Fibroblast of pulmonary artery (primary cell): Measurements from ENCODE around the gene POLE3.
"Not testable (repeated sequence)": the region's sequence is repeated elsewhere in the genome, so short reads cannot be mapped to it uniquely, and the experiment has no call there.

Experiments used
- DNase-seq: peaks from one replicate; pipeline ENCODE4 v3.0.0-alpha.2; 2010; ENCODE audit warnings: low read depth
- H3K4me3 ChIP-seq: replicated peaks from 2 replicates; pipeline ENCODE4 v1.5.1; 2011; ENCODE audit warnings: low read depth, mild to moderate bottlenecking, control low read depth, low read length, moderate library complexity
- TF ChIP-seq, protein P1 (sequence below): IDR thresholded peaks from 2 replicates; pipeline ENCODE4 v1.5.1; 2011; ENCODE audit warnings: mild to moderate bottlenecking, control low read depth, low read length, inconsistent platforms; ENCODE audit errors: missing control alignments

POLE3 gene

DNA sequence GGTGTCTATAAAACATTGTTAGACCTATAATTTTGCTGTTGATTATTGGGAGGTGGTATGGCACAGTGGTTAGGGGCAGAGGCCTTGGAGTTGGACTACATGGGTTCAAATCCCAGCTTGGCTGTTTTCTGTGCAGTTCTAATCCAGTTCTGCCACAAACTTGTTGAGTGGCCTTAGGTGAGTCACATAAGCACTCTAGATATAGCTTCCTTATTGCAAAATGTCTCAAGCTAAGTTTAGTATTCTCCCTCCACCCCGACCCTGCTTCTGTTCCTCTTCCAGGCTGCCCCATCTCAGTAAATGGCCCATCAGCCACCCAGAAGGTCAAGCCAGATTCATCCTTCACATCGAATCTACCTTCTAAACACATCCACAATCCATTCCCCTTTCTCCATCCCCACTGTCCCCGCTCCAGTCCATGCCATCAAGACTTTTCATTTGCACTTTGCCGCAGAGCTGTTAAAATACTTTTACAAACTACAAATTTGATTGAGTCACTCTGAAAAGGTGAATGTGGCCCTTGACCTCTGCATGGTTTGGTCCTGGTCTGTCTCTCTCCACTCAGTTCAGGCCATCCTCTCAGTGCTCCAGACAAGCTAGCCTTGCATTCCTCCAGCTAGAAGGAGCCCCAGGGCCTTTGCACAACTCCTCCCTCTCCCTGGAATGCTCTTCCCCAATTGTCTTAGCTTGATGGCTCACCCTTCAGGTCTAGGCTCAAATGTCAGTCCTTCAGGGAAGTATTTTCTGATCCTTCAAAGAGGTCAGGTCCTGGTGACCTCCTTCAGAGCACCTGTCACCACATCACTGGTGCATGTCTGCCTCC is 23.7 kb downstream of the POLE3 start:
- DNase-seq: no peak
- TF ChIP-seq, protein P1, sequence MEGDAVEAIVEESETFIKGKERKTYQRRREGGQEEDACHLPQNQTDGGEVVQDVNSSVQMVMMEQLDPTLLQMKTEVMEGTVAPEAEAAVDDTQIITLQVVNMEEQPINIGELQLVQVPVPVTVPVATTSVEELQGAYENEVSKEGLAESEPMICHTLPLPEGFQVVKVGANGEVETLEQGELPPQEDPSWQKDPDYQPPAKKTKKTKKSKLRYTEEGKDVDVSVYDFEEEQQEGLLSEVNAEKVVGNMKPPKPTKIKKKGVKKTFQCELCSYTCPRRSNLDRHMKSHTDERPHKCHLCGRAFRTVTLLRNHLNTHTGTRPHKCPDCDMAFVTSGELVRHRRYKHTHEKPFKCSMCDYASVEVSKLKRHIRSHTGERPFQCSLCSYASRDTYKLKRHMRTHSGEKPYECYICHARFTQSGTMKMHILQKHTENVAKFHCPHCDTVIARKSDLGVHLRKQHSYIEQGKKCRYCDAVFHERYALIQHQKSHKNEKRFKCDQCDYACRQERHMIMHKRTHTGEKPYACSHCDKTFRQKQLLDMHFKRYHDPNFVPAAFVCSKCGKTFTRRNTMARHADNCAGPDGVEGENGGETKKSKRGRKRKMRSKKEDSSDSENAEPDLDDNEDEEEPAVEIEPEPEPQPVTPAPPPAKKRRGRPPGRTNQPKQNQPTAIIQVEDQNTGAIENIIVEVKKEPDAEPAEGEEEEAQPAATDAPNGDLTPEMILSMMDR: no peak
- no peak overlapping the region for H3K4me3 ChIP-seq

DNA sequence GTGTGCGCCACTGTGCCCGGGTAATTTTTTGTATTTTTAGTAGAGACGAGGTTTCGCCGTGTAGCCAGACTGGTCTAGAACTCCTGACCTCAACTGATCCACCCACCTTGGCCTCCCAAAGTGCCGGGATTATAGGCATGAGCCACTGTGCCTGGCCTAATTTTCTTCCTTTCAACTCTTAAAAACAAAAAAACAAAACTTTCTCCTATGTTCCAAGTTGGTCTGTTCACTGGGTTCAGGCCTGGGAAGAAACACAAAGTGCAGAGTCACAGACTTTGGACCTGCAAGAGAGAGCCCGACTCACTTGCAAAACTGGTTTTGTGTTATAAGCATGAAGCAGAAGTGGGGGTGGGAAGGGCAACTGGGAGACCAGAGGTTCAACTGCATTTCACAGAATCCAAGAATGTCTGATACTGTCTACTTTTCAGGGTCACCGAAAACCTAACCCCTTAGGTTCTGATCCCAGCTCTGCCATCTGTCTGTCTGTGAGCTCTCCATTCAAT is 28.5 kb downstream of the POLE3 start:
- no peak overlapping the region for H3K4me3 ChIP-seq
- DNase-seq: no peak
- TF ChIP-seq, protein P1: no peak

DNA sequence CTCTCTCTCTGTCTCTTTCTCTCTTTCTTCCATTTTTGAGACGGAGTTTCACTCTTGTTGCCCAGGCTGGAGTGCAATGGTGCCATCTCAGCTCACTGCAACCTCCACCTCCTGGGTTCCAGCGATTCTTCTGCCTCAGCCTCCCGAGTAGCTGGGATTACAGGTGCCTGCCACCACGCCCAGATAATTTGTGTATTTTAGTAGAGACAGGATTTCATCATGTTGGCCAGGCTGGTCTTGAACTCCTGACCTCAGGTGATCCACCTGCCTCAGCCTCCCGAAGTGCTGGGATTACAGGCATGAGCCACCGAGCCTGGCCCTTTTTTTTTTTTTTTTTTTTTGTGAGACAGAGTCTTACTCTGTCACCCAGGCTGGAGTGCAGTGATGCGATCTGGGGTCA is 29.0 kb downstream of the POLE3 start:
- H3K4me3 ChIP-seq, DNase-seq: not testable (repeated sequence)

DNA sequence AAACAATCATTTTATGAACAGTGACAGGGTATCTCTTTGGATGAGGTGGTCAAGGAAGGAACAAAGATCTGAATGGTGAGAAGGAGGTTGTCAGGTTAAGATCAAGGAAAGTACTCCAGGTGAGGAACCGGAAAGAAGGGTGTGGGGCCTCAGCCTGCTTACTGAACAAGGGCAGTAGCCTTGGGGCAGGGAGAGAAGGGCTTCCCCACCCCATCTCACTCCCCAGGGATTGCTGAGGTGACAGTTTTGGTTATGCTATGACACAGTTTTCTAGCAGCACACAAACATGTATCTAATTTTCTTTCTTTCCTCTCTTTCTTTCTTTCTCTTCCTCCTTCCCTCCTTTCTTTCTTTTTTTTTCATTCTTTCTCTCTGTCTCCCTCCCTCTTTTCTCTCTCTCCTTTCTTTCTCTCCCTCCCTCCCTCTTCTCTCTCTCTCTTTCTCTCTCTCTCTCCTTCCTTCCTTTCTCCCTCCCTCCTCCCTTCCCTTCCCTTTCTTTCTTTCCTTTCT is 29.6 kb downstream of the POLE3 start:
- H3K4me3 ChIP-seq: no peak overlapping the region
- no peak for DNase-seq
- TF ChIP-seq, protein P1: no peak

DNA sequence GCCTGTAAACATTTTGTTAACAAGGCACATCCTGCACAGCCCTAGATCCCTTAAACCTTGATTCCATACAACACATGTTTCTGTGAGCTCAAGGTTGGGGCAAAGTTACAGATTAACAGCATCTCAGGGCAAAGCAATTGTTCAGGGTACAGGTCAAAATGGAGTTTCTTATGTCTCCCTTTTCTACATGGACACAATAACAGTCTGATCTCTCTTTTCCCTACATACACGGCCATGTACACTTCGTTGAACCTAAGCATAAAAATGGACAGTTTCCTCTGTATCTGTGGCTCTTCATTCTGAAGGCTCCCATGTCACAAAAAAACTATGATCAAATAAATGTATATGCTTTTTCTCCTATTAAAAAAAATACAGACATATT is 30.7 kb downstream of the POLE3 start:
- H3K4me3 ChIP-seq, DNase-seq: not testable (repeated sequence)

DNA sequence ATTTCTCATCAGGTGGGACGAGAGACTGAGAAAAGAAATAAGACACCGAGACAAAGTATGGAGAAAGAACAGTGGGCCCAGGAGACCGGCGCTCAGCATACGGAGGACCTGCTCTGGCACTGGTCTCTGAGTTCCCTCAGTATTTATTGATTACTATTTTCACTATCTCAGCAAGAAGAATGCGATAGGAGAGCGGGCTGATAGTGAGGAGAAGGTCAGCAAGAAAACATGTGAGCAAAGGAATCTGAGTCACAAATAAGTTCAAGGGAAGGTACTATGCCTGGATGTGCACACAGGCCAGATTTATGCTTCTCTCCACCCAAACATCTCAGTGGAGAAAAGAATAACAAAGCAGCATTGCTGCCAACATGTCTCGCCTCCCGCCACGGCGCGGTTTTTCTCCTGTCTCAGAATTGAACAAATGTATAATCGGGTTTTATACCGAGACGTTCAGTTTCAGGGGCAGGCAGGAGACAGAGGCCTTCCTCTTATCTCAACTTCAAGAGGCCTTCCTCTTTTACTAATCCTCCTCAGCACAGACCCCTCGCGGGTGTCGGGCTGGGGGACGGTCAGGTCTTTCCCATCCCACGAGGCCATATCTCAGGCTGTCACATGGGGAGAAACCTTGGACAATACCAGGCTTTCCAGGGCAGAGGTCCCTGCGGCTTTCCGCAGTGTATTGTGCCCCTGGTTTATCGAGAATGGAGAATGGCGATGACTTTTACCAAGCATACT is 31.2 kb downstream of the POLE3 start:
- DNase-seq: not testable (repeated sequence)

DNA sequence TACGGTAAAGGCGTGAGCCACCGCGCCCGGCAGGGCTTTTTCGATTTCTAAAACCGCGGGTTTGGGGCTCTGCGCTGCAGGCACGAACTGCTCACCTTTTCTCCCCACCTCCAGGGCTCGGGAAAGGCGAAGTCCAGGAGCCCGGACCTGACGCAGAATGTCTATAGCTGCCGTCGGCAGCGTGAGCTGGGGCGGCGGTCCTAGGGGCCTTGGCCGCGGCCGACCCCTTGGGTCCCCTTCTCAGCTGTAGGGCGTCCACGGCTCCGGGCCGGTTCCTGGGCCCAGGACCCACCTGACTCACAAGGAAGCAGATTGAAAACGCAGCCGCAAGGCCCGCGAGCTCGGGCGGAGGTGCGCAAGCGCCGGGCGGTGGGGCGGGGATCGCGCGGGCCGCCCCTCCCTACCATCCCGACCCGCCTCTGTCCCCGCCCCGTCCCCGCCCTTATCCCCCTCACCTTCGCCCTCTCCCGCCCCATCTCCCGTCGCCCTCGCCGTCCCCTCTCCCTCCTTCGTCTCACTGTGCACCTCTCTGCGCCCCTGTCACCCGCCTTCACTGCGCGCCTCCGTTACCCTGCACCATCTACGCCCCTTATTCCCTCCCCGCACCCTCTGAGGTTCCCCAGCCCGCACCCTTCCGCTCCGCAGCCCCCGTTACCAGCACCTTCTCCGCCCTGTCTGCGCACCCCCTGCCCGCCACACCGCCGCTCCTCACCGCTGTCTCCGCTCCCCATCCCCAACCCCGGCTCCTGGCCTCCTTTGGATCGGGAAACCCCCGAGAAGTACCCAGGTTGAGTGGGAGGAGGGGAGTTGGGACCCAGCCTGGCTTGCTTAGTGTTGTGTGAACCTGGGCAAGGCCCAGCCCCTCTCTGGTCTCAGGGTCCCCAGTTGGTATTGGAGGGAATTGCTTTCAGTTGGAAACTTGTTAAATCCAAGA is 33.6 kb downstream of the POLE3 start, which contains the start of gene HDHD3:
TSS of gene HDHD3 (minus strand) at position 353 of the 934 bp plus-strand sequence. CDS start 2,632 bp downstream, outside the sequence.
- peak; percentile 72 for DNase-seq
- H3K4me3 ChIP-seq: peak within 1 kb of the TSS; percentile 86
- TF ChIP-seq, protein P1: no peak

More for the DNA sequence above, 31.2 kb downstream of the POLE3 start:
- not testable (repeated sequence) for H3K4me3 ChIP-seq
